NCI-H146 treated with DMSO at 0.1 percent for 48 hours (cell line): Measurements from ENCODE around the gene LRRN2.
"Not testable (repeated sequence)": the region's sequence is repeated elsewhere in the genome, so short reads cannot be mapped to it uniquely, and the experiment has no call there.

ENCODE experiments used
- DNase-seq: peaks from one replicate; lab custom pipeline; 2025; ENCODE audit not compliant: unreplicated experiment; lab: John Stamatoyannopoulos, UW

Gene LRRN2

GRCh38 chr1:204633665-204634064 is 51.9 kb downstream of the LRRN2 start:
- no peak for DNase-seq

- no peak for DNase-seq
Observed at GRCh38 chr1:204630132-204630905, 55.2 kb downstream of the LRRN2 start.

GRCh38 chr1:204629459-204629858 is 56.1 kb downstream of the LRRN2 start:
- DNase-seq: not testable (repeated sequence)

DNA sequence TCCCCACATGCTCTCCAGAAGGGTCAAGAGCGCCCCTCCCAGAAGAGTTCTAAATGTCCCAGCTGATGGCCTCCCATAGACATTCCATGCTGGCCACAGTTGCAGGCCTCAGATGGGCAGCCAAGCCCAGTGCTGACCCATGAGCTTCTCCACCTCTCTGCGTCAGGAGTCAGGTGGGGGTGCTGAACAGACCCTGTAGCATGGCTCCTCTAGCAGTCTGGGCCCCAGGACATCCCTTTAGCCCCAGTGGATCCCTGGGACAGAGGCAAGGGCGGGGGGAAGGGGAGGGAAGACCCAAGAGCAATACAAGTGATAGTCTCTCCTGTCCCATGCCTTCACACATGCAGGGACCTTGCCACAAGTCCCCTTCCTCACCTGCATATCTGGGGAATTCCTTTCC is 56.7 kb downstream of the LRRN2 start:
- DNase-seq: no peak

DNA sequence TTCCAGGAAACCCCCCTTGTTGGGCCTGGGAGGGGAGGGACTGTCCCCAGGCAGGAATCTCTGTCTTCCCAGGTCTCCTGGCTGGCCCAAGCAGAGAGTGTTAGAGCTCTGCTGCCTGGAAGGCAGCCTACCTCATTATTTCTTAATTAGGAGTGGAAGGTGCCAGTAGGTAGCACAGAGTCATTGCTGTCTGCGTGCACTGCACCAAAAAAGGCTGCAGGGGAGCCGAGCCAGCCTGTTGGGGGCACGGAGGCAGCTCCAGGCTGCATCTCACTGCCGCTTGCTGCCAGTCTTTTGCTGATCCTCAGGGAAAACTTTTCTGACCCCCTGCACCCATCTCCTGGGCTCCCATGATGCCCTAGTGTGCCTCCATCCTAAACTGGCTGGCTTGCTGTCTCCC is 58.1 kb downstream of the LRRN2 start:
- no peak for DNase-seq

GRCh38 chr1:204626381-204626780 is 59.2 kb downstream of the LRRN2 start:
- DNase-seq: no peak

GRCh38 chr1:204624631-204625216 is 60.8 kb downstream of the LRRN2 start:
- no peak for DNase-seq

GRCh38 chr1:204623894-204624361 is 61.6 kb downstream of the LRRN2 start:
- DNase-seq: no peak

- DNase-seq: no peak
Observed at GRCh38 chr1:204623365-204623893, 62.1 kb downstream of the LRRN2 start.

- DNase-seq: no peak
Observed at GRCh38 chr1:204621996-204622395, 63.5 kb downstream of the LRRN2 start.

- DNase-seq: no peak
Observed at GRCh38 chr1:204621396-204621795, 64.1 kb downstream of the LRRN2 start.

- no peak for DNase-seq
Observed at GRCh38 chr1:204619721-204620120, 65.8 kb downstream of the LRRN2 start.

DNA sequence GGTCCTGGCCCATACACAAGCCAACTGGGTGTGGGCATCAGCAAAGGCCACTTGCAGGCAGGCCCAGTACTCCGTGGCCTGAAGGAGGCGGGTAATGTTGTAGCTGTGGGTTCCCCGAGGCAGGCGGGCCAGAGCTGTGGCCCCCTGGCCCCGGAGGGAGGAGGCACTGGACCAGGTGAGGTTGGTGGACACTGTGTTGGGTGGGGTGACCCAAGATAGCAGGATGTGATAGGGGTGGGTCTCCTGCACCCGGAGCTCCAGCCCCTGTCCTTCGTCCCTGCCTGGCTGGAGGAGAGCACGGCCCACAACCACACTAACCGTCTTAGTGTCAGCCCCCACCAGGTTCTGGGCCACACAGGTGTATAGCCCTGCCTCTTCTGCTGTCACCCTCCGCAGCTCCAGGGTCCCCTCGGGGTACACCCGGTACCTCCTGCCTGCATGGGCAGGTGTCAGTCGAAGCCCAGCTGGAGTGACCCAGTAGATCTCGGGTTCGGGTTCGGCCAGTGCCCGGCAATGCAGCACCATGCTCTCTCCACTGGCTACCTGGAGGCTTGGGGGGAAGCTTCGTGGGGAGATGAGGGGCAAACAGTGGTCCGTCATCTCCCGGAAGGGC is 67.3 kb downstream of the LRRN2 start:
- DNase-seq: no peak

DNA sequence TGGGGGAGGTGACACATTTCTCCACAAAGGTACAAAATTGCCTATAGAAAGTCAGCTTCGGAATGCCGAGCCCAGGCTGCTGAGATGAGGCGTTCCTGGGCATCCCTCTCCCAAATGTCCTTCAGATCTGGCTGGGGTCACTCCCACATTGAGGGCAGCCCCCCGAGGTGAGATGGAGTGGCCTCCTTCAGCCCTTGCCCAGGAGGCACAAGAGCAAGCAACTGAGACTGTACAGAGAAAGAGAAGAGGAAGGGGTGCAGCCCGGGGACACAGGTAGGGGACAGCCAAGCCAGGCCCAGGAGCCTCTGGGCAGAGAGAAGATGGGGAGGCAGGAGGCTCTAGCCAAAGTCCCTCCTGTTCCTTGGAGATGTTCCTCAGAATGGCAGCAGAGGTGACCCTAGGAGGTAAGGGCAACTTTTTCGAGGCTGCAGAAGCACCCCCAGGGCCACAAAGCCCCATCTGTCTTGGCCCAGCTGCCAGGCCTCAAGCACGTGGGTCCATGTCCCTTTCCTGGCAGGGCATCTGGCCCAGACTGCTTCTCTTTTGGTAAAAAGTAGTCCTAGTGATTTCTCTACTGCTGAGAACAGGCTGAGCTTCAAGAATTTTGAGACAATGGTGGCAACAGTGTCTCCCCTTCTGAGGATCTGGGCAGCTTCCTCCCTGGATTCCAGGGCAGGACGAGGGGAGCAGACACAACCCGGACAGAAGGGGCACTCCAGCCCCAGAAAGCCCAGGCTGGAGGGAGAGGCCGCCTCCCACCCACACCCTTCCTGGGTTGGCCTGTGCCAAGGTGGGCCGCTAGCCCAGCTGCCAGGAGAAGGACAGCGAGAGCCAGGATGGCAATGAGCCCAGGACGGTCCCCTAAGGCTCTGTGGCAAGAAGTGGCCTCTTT is 68.0 kb downstream of the LRRN2 start:
- DNase-seq: no peak

- no peak for DNase-seq
Observed at GRCh38 chr1:204616641-204617040, 68.9 kb downstream of the LRRN2 start.

DNA sequence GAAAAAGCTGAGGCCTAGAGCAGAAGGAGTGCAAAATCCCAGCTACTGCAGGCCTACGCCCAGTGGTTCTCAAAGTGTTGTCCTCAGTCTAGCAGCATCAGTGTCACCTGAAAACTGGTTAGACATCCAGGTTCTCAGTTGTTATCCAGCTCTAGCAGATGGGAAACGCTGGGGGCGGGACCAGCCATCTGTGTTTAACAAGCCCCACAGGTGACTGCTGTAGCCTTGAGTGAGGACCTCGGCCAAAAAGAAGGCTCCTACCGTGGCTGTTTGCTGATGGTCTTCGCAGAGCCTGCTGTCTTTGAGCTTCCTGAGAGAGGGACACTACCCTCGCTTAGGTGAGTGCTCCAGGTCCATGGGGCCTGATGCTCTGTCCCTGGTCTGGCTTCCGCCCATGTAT is 69.7 kb downstream of the LRRN2 start:
- no peak for DNase-seq

GRCh38 chr1:204613636-204614035 is 71.9 kb downstream of the LRRN2 start:
- no peak for DNase-seq

- DNase-seq: no peak
Observed at GRCh38 chr1:204612326-204612725, 73.2 kb downstream of the LRRN2 start.

DNA sequence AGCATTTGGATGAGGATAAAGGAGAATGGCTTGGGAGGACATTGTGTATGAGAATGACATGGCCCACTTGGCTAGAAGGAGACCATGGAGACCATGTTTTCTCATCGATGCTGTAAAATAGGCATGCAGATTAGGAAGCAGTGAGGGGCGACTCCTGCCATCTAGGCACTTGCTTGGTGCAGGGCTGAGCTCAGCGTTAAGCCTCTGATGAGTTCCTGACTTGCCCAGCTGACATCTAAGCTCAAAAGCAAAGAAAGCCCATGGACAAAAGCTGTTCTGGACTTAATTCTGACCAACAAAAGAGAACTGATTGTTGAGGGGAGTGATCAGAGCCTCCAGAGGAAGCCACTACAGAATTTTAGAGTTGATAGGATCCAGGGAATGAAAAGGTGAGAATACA is 74.5 kb downstream of the LRRN2 start:
- DNase-seq: no peak

DNA sequence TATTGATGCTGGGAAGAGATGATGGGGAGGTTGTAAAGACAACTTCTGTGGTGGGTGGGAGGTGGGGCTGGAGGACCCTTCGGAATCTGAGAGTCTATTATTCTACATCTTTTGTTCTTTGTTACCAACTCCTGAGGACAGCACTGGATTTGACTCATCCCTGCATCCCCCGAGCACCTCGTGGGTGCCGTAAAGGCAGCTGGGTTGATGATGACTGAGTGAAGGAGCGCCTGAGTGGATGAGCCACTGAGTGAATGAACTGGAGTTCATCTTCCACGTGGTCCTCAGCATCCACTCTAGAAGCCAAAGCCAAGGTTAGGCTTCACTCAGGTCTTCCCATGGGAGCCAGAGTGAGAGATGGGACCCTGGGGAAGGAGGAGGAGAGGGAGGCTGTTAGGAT is 77.6 kb downstream of the LRRN2 start:
- no peak for DNase-seq

DNA sequence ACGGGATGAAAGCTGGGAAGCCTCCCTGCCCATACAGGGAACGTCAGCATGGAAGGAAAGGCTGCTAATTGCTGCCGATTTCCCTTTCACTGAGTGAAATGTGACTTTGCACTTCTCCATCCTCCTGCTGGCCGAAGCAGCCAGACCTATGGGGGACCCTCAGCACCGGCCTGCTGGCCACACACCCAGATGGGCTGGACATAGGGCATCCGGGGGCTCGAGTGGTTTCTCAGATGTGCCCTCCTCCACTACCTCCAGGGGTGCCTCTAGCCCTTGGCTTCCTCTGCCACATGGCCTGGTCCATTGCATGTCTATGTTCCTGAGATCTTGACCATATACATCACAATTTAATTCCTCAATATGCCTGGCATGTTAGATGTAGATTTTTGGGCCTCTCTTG is 79.7 kb downstream of the LRRN2 start:
- no peak for DNase-seq
